Measurements from ENCODE around the gene FBLN2. TPM values are rescaled to one million over a fixed set of nuclear protein-coding genes. Genes with fewer than 3 reads are reported as not detected.

The FBLN2 gene
- total RNA-seq, 4 donors from 2014 or later = 20.6 to 51.2 (median 32.8) TPM

GRCh38 chr3:13613343-13614190 is 64.6 kb downstream of the FBLN2 start:
- Histone ChIP-seq H3K27me3 (no peaks in the 10 kb centered on the region), H3K4me1 (no peaks in the 10 kb centered on the region), H3K27ac (no peak overlapping the region), H3K9me3 (no peaks in the 10 kb centered on the region), H3K36me3 (no peaks in the 10 kb centered on the region), H3K4me3 (no peak overlapping the region)
- TF ChIP-seq CTCF (IDR thresholded peaks at IDR 0.05) (no peak), POLR2A (IDR thresholded peaks at IDR 0.05) (no peak)
- no peak for DNase-seq

GRCh38 chr3:13614607-13615006 is 65.7 kb downstream of the FBLN2 start:
- H3K4me3 ChIP-seq = no peak overlapping the region
- no peaks in the 10 kb centered on the region for H3K27me3 ChIP-seq
- H3K36me3 ChIP-seq = no peaks in the 10 kb centered on the region
- H3K27ac ChIP-seq = no peak overlapping the region
- H3K4me1 ChIP-seq = no peaks in the 10 kb centered on the region
- no peaks in the 10 kb centered on the region for H3K9me3 ChIP-seq
- no peak for DNase-seq
- TF ChIP-seq POLR2A (IDR thresholded peaks at IDR 0.05) = no peak
- no peak for TF ChIP-seq CTCF (IDR thresholded peaks at IDR 0.05)

- Histone ChIP-seq H3K27ac (no peak overlapping the region), H3K36me3 (no peaks in the 10 kb centered on the region), H3K4me1 (no peaks in the 10 kb centered on the region), H3K27me3 (no peaks in the 10 kb centered on the region), H3K9me3 (no peaks in the 10 kb centered on the region), H3K4me3 (no peak overlapping the region)
- TF ChIP-seq CTCF (IDR thresholded peaks at IDR 0.05) = no peak
- no peak for TF ChIP-seq POLR2A (IDR thresholded peaks at IDR 0.05)
- DNase-seq = no peak
Observed at GRCh38 chr3:13615019-13615528, 66.1 kb downstream of the FBLN2 start.

GRCh38 chr3:13616359-13616758 is 67.4 kb downstream of the FBLN2 start:
- Histone ChIP-seq H3K4me1 (no peaks in the 10 kb centered on the region), H3K36me3 (no peaks in the 10 kb centered on the region), H3K4me3 (no peak overlapping the region), H3K9me3 (no peaks in the 10 kb centered on the region), H3K27me3 (no peaks in the 10 kb centered on the region), H3K27ac (no peak overlapping the region)
- TF ChIP-seq POLR2A (IDR thresholded peaks at IDR 0.05) (no peak), CTCF (IDR thresholded peaks at IDR 0.05) (no peak)
- no peak for DNase-seq

- H3K4me3 ChIP-seq = no peak overlapping the region
- no peak for DNase-seq
- H3K27ac ChIP-seq = no peak overlapping the region
- no peaks in the 10 kb centered on the region for H3K4me1 ChIP-seq
- no peaks in the 10 kb centered on the region for H3K9me3 ChIP-seq
- no peaks in the 10 kb centered on the region for H3K36me3 ChIP-seq
- H3K27me3 ChIP-seq = no peaks in the 10 kb centered on the region
- no peak for TF ChIP-seq POLR2A (IDR thresholded peaks at IDR 0.05)
- TF ChIP-seq CTCF (IDR thresholded peaks at IDR 0.05) = no peak
Observed at GRCh38 chr3:13617097-13617738, 68.3 kb downstream of the FBLN2 start.

All from Peyer's patch (tissue), 4 donors.